WTC11 (cell line): Measurements from ENCODE around the gene MCFD2. TPM values are rescaled to one million over a fixed set of nuclear protein-coding genes. Genes with fewer than 3 reads are reported as not detected.

ENCODE experiments used
- ATAC-seq: fragments of 200-7000 bp; cut with Tn5 transposase; 2 replicates; pipeline ENCODE4 v1.10.0; 2021; ENCODE audit warnings: mild to moderate bottlenecking, moderate library complexity
- CTCF ChIA-PET: fragments of 300-600 bp; sonication (Branson Sonifier 250); formaldehyde crosslinking; loops from one replicate; lab custom pipeline; 2021; ENCODE audit warnings: antibody characterized with exemption; lab: Charles Lee
- POLR2A ChIA-PET: fragments of 350-600 bp; sonication (Branson Sonifier 250); formaldehyde crosslinking; loops from one replicate; lab custom pipeline; 2021; ENCODE audit warnings: antibody characterized with exemption; lab: Charles Lee
- DNase-seq: peaks from one replicate; pipeline ENCODE4 v3.0.0; 2021; ENCODE audit warnings: low spot score
- H3K27ac Mint-ChIP-seq: 2 replicates; pipeline ENCODE4 v1.8.0; 2021; ENCODE audit warnings: mixed read lengths
- H3K27me3 Mint-ChIP-seq: 2 replicates; pipeline ENCODE4 v1.8.0; 2021; ENCODE audit warnings: low read depth, mild to moderate bottlenecking, moderate library complexity, mixed read lengths
- H3K36me3 Mint-ChIP-seq: 2 replicates; pipeline ENCODE4 v1.8.0; 2021; ENCODE audit warnings: mixed read lengths
- H3K4me1 Mint-ChIP-seq: 2 replicates; pipeline ENCODE4 v1.8.0; 2022; ENCODE audit warnings: mixed read lengths
- H3K4me3 Mint-ChIP-seq: 2 replicates; pipeline ENCODE4 v1.8.0; 2021; ENCODE audit warnings: mild to moderate bottlenecking, moderate library complexity, mixed read lengths
- H3K9me3 Mint-ChIP-seq: 2 replicates; pipeline ENCODE4 v1.8.0; 2021; ENCODE audit warnings: mixed read lengths
- FOXJ3 ChIP-seq: sonication (generic); formaldehyde crosslinking; IDR thresholded peaks from 2 replicates; pipeline ENCODE4 v1.9.0; 2021; ENCODE audit warnings: missing genetic modification reagents, mild to moderate bottlenecking, borderline replicate concordance
- KAT7 ChIP-seq: sonication (generic); formaldehyde crosslinking; IDR thresholded peaks from 2 replicates; pipeline ENCODE4 v1.8.1; 2023; ENCODE audit warnings: missing genetic modification reagents, mild to moderate bottlenecking, borderline replicate concordance
- NFATC4 ChIP-seq: fragments of 250-450 bp; sonication (Bioruptor Pico); IDR thresholded peaks from 2 replicates; pipeline ENCODE4 v1.9.0; 2021; ENCODE audit warnings: mild to moderate bottlenecking
- NFE2L1 ChIP-seq: sonication (generic); formaldehyde crosslinking; IDR thresholded peaks from 2 replicates; pipeline ENCODE4 v1.8.1; 2023; ENCODE audit warnings: missing genetic modification reagents
- NR2C2 ChIP-seq: sonication (generic); formaldehyde crosslinking; IDR thresholded peaks from 2 replicates; pipeline ENCODE4 v1.8.0; 2022; ENCODE audit warnings: mild to moderate bottlenecking, missing genetic modification reagents
- OVOL2 ChIP-seq: fragments of 250-450 bp; sonication (Bioruptor Pico); IDR thresholded peaks from 2 replicates; pipeline ENCODE4 v1.9.0; 2021; ENCODE audit warnings: mild to moderate bottlenecking, borderline replicate concordance
- PRRX2 ChIP-seq: fragments of 250-450 bp; sonication (Bioruptor Pico); IDR thresholded peaks from 2 replicates; pipeline ENCODE4 v1.8.0; 2021; ENCODE audit warnings: mild to moderate bottlenecking
- RORB ChIP-seq: fragments of 250-450 bp; sonication (Bioruptor Pico); IDR thresholded peaks from 2 replicates; pipeline ENCODE4 v1.9.0; 2021; ENCODE audit warnings: mild to moderate bottlenecking
- ZNF317 ChIP-seq: sonication (generic); formaldehyde crosslinking; IDR thresholded peaks from 2 replicates; pipeline ENCODE4 v1.8.1; 2023; ENCODE audit warnings: low read depth, mild to moderate bottlenecking, moderate library complexity, missing genetic modification reagents, borderline replicate concordance
- total RNA-seq: library from RNA; stranded (reverse); gene quantifications from 3 replicates; pipeline ENCODE4 v1.2.3, GENCODE V29; 2021
- TF ChIP-seq, protein P1 (sequence below): fragments of 250-450 bp; sonication (Bioruptor Pico); conservative IDR thresholded peaks from 2 replicates; pipeline ENCODE4 v1.9.0; 2021; ENCODE audit warnings: mild to moderate bottlenecking
- TF ChIP-seq, protein P2 (sequence below): sonication (generic); formaldehyde crosslinking; IDR thresholded peaks from 2 replicates; pipeline ENCODE4 v1.8.0; 2023; ENCODE audit warnings: missing genetic modification reagents, mild to moderate bottlenecking, borderline replicate concordance
- TF ChIP-seq, protein P3 (sequence below): sonication (generic); formaldehyde crosslinking; IDR thresholded peaks from 2 replicates; pipeline ENCODE4 v1.8.1; 2022; ENCODE audit warnings: low read depth, missing genetic modification reagents, borderline replicate concordance
- TF ChIP-seq, protein P4 (sequence below): sonication (generic); formaldehyde crosslinking; IDR thresholded peaks from 2 replicates; pipeline ENCODE4 v1.8.0; 2022; ENCODE audit warnings: mild to moderate bottlenecking, missing genetic modification reagents
- TF ChIP-seq, protein P5 (sequence below): sonication (generic); formaldehyde crosslinking; IDR thresholded peaks from 2 replicates; pipeline ENCODE4 v1.8.0; 2023; ENCODE audit warnings: mild to moderate bottlenecking, missing genetic modification reagents
- TF ChIP-seq, protein P6 (sequence below): sonication (generic); formaldehyde crosslinking; IDR thresholded peaks from 2 replicates; pipeline ENCODE4 v1.8.1; 2022; ENCODE audit warnings: low read depth, mild to moderate bottlenecking, moderate library complexity, missing genetic modification reagents, borderline replicate concordance
- TF ChIP-seq, protein P7 (sequence below): sonication (generic); formaldehyde crosslinking; IDR thresholded peaks from 2 replicates; pipeline ENCODE4 v1.8.0; 2023; ENCODE audit warnings: missing genetic modification reagents
- TF ChIP-seq, protein P8 (sequence below): sonication (generic); formaldehyde crosslinking; IDR thresholded peaks from 2 replicates; pipeline ENCODE4 v1.8.0; 2022; ENCODE audit warnings: missing genetic modification reagents

The MCFD2 gene
- total RNA-seq, 1 experiment from 2014 or later: 68.1 TPM

DNA sequence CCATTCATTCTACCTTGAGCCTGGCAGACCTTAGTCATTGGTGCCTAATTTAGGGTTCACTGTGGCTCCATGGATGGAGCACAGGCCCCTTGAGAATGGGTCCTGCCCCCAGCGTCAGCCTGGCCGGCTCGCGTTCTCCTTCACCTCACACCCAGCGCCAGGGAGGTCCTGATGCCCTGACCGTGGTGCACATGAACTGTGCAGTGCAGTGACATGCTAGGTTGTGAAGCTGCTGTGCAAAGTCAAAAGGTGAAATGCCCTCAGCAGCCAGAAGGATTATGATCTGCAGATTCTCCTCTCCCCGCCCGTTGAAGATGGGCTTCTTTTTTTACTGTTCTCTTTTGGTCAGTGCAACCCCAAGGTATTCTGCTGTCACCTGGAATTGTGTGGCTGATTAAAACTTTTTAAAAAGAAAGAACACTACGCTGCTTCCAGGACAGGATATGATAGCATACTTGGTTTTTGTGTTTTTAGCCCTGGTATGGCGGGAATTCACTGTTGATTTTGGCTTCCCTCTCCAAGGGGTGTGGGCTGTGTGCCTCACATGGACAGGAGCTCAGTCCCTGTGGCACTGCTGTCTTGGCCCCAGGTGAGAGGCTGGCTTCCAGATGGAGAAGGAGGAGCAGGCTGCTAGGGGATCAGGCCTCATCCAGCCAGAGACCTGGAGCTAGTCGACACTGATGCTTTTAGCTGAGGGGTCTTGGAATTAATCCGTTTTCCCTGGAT, 49.4 kb upstream of the MCFD2 start:
- TF ChIP-seq, protein P1, sequence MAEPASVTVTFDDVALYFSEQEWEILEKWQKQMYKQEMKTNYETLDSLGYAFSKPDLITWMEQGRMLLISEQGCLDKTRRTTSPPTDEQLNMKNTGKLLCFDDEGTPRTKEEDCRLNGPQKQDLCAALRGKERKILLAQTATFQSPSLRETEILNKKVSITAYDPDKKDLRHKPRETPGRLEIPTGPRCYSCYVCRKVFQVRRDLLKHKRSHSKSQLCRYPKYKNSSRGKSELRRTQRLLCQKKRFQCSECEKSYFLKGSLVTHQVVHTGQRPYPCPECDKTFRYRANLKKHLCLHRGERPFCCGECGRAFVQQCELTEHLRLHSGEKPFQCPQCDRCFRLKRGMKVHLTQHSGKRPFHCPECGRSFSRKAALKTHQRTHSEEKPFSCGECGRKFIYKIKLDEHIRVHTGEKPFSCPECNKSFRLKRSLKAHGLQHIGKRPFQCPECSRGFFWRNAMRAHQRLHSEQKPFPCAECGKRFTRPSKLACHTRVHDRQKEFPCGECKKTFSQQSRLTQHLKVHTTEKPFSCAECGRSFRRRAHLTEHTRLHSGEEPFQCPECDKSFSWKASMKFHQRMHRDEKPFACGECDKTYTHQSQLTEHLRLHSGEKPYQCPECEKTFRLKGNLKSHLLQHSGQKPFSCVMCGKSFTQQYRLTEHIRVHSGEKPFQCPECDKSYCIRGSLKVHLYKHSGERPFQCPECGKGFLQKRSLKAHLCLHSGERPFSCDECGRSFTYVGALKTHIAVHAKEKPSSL (CRISPR knock-in tag): no peak
- TF ChIP-seq, protein P2, sequence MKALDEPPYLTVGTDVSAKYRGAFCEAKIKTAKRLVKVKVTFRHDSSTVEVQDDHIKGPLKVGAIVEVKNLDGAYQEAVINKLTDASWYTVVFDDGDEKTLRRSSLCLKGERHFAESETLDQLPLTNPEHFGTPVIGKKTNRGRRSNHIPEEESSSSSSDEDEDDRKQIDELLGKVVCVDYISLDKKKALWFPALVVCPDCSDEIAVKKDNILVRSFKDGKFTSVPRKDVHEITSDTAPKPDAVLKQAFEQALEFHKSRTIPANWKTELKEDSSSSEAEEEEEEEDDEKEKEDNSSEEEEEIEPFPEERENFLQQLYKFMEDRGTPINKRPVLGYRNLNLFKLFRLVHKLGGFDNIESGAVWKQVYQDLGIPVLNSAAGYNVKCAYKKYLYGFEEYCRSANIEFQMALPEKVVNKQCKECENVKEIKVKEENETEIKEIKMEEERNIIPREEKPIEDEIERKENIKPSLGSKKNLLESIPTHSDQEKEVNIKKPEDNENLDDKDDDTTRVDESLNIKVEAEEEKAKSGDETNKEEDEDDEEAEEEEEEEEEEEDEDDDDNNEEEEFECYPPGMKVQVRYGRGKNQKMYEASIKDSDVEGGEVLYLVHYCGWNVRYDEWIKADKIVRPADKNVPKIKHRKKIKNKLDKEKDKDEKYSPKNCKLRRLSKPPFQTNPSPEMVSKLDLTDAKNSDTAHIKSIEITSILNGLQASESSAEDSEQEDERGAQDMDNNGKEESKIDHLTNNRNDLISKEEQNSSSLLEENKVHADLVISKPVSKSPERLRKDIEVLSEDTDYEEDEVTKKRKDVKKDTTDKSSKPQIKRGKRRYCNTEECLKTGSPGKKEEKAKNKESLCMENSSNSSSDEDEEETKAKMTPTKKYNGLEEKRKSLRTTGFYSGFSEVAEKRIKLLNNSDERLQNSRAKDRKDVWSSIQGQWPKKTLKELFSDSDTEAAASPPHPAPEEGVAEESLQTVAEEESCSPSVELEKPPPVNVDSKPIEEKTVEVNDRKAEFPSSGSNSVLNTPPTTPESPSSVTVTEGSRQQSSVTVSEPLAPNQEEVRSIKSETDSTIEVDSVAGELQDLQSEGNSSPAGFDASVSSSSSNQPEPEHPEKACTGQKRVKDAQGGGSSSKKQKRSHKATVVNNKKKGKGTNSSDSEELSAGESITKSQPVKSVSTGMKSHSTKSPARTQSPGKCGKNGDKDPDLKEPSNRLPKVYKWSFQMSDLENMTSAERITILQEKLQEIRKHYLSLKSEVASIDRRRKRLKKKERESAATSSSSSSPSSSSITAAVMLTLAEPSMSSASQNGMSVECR (CRISPR knock-in tag): no peak
- TF ChIP-seq PRRX2 (CRISPR knock-in tag) (no peak), NFE2L1 (CRISPR knock-in tag) (no peak), ZNF317 (CRISPR knock-in tag) (no peak), FOXJ3 (no peak), KAT7 (CRISPR knock-in tag) (no peak), NFATC4 (no peak), OVOL2 (CRISPR knock-in tag) (no peak), NR2C2 (CRISPR knock-in tag) (no peak), RORB (CRISPR knock-in tag) (no peak)
- TF ChIP-seq, protein P3, sequence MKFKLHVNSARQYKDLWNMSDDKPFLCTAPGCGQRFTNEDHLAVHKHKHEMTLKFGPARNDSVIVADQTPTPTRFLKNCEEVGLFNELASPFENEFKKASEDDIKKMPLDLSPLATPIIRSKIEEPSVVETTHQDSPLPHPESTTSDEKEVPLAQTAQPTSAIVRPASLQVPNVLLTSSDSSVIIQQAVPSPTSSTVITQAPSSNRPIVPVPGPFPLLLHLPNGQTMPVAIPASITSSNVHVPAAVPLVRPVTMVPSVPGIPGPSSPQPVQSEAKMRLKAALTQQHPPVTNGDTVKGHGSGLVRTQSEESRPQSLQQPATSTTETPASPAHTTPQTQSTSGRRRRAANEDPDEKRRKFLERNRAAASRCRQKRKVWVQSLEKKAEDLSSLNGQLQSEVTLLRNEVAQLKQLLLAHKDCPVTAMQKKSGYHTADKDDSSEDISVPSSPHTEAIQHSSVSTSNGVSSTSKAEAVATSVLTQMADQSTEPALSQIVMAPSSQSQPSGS (CRISPR knock-in tag): no peak
- TF ChIP-seq, protein P4, sequence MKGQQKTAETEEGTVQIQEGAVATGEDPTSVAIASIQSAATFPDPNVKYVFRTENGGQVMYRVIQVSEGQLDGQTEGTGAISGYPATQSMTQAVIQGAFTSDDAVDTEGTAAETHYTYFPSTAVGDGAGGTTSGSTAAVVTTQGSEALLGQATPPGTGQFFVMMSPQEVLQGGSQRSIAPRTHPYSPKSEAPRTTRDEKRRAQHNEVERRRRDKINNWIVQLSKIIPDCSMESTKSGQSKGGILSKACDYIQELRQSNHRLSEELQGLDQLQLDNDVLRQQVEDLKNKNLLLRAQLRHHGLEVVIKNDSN (CRISPR knock-in tag): no peak
- TF ChIP-seq, protein P5, sequence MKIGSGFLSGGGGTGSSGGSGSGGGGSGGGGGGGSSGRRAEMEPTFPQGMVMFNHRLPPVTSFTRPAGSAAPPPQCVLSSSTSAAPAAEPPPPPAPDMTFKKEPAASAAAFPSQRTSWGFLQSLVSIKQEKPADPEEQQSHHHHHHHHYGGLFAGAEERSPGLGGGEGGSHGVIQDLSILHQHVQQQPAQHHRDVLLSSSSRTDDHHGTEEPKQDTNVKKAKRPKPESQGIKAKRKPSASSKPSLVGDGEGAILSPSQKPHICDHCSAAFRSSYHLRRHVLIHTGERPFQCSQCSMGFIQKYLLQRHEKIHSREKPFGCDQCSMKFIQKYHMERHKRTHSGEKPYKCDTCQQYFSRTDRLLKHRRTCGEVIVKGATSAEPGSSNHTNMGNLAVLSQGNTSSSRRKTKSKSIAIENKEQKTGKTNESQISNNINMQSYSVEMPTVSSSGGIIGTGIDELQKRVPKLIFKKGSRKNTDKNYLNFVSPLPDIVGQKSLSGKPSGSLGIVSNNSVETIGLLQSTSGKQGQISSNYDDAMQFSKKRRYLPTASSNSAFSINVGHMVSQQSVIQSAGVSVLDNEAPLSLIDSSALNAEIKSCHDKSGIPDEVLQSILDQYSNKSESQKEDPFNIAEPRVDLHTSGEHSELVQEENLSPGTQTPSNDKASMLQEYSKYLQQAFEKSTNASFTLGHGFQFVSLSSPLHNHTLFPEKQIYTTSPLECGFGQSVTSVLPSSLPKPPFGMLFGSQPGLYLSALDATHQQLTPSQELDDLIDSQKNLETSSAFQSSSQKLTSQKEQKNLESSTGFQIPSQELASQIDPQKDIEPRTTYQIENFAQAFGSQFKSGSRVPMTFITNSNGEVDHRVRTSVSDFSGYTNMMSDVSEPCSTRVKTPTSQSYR (CRISPR knock-in tag): no peak
- TF ChIP-seq, protein P6, sequence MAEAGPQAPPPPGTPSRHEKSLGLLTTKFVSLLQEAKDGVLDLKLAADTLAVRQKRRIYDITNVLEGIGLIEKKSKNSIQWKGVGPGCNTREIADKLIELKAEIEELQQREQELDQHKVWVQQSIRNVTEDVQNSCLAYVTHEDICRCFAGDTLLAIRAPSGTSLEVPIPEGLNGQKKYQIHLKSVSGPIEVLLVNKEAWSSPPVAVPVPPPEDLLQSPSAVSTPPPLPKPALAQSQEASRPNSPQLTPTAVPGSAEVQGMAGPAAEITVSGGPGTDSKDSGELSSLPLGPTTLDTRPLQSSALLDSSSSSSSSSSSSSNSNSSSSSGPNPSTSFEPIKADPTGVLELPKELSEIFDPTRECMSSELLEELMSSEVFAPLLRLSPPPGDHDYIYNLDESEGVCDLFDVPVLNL (CRISPR knock-in tag): no peak
- TF ChIP-seq, protein P7, sequence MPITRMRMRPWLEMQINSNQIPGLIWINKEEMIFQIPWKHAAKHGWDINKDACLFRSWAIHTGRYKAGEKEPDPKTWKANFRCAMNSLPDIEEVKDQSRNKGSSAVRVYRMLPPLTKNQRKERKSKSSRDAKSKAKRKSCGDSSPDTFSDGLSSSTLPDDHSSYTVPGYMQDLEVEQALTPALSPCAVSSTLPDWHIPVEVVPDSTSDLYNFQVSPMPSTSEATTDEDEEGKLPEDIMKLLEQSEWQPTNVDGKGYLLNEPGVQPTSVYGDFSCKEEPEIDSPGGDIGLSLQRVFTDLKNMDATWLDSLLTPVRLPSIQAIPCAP (CRISPR knock-in tag): no peak
- TF ChIP-seq, protein P8, sequence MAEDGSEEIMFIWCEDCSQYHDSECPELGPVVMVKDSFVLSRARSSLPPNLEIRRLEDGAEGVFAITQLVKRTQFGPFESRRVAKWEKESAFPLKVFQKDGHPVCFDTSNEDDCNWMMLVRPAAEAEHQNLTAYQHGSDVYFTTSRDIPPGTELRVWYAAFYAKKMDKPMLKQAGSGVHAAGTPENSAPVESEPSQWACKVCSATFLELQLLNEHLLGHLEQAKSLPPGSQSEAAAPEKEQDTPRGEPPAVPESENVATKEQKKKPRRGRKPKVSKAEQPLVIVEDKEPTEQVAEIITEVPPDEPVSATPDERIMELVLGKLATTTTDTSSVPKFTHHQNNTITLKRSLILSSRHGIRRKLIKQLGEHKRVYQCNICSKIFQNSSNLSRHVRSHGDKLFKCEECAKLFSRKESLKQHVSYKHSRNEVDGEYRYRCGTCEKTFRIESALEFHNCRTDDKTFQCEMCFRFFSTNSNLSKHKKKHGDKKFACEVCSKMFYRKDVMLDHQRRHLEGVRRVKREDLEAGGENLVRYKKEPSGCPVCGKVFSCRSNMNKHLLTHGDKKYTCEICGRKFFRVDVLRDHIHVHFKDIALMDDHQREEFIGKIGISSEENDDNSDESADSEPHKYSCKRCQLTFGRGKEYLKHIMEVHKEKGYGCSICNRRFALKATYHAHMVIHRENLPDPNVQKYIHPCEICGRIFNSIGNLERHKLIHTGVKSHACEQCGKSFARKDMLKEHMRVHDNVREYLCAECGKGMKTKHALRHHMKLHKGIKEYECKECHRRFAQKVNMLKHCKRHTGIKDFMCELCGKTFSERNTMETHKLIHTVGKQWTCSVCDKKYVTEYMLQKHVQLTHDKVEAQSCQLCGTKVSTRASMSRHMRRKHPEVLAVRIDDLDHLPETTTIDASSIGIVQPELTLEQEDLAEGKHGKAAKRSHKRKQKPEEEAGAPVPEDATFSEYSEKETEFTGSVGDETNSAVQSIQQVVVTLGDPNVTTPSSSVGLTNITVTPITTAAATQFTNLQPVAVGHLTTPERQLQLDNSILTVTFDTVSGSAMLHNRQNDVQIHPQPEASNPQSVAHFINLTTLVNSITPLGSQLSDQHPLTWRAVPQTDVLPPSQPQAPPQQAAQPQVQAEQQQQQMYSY (CRISPR knock-in tag): no peak
- DNase-seq: no peak
- peaks cover 3% of the 10 kb centered on the region; the same call in 1 of the 2 replicates for H3K36me3 Mint-ChIP-seq
- no peaks in the 10 kb centered on the region for H3K27me3 Mint-ChIP-seq
- no peaks in the 10 kb centered on the region for H3K4me1 Mint-ChIP-seq
- POLR2A ChIA-PET: no interaction called here
- H3K9me3 Mint-ChIP-seq: no peaks in the 10 kb centered on the region
- CTCF ChIA-PET: interaction anchor here (0.7 to 2.3 kb wide), 3 partner anchors 9 to 358 kb away, joined by 3 to 6 read pairs (median 4); no protein-coding TSS in a partner anchor
- no peak overlapping the region for H3K27ac Mint-ChIP-seq
- ATAC-seq: no peak
- H3K4me3 Mint-ChIP-seq: no peak overlapping the region
